CD4-positive, alpha-beta T cell treated with Interferon gamma for 1 hour (primary cell): Measurements from ENCODE around the gene LRRC7.
"Not testable (repeated sequence)": the region's sequence is repeated elsewhere in the genome, so short reads cannot be mapped to it uniquely, and the experiment has no call there.

Source experiments
- DNase-seq: peaks from one replicate; pipeline ENCODE4 v3.0.0-alpha.2; 2020

The LRRC7 gene

DNA sequence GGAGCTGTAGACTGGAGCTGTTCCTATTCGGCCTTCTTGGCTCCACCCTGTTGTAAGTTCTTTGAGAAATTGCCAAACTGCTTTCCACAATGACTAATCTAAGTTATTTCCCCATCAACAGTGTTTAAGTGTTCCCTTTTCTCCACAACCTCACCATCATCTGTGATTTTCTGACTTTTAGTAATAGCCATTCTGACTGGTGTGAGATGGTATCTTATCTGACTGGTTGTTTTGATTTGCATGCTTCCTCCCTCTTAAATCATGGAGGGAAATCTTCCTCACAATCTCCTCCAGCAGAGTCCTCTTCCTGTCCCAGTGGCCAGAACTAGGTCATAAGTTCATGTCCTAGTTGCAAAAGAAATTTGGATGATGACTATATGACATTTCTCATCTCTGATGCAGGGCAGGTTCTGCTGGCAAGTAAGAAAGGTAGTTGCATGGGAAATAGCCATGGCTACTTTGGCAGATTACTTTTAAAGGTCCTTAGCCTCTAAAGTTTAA, 343.6 kb downstream of the LRRC7 start:
- no peak for DNase-seq

DNA sequence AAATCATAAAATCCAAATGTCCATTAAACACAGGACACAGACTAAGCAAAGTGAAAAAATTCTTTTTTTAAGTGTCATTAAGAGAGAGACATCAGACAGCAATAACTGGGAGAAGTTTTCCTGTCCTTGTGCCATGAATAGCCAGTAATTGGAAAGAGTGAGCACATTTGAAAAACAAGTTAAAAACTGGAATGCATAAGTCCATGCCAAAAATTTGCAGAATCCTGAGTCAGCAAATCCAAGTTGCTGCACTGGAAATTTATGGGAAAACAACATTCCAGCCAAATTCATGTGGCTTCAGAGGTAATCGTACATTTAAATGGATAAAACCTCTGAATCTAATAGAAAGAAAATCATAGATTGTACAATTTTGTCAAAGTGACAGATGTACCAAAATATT, 346.3 kb downstream of the LRRC7 start:
- DNase-seq = no peak

DNA sequence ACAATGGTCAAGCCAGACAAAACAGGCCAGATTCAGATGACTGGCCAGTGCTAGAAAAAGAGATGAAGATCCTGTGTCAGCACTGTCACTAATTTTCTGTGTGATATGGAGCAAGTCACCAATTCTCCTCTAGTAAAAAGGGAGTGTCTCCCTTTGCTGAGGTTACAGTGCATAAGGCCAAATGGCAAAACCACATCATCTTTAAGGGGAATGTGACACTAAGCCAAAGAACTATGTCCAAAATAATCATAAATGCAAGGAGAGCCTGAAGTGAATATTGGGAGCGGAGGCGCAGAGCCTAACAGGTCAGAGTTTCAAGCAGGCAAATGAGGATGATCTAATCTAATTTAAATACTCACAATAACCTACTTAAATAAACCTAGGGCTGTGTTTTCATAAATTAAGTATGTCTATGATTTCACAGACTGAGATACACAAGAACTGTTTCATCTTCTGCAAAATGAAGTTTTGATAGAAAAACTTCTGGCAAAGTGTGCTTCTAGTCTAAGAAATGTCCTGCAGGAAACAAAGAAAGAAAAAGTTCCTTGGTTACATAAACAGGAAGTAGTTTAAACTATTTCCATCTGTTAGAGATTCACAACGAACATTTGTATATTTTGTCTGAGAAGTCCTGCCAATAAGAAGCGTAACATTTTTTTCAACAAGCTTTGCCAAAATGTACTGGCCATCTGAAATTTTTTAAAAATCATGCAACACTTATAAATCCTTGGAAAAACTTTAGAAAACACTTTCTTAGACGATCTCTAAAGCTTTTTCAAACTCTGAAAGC, 347.4 kb downstream of the LRRC7 start:
- no peak for DNase-seq

- DNase-seq = no peak
Measured at GRCh38 chr1:69919129-69919921, 351.6 kb downstream of the LRRC7 start.

GRCh38 chr1:69919922-69920273, 352.2 kb downstream of the LRRC7 start:
- no peak for DNase-seq

- DNase-seq = no peak
Measured at GRCh38 chr1:69920426-69920825, 352.7 kb downstream of the LRRC7 start.

GRCh38 chr1:69921486-69921885, 353.8 kb downstream of the LRRC7 start:
- DNase-seq = no peak

DNA sequence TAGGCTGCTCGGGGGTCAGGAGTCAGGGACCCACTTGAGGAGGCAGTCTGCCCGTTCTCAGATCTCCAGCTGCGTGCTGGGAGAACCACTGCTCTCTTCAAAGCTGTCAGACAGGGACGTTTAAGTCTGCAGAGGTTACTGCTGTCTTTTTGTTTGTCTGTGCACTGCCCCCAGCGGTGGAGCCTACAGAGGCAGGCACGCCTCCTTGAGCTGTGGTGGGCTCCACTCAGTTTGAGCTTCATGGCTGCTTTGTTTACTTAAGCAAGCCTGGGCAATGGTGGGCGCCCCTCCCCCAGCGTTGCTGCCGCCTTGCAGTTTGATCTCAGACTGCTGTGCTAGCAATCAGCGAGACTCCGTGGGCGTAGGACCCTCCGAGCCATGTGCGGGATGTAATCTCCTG, 360.5 kb downstream of the LRRC7 start:
- not testable (repeated sequence) for DNase-seq

DNA sequence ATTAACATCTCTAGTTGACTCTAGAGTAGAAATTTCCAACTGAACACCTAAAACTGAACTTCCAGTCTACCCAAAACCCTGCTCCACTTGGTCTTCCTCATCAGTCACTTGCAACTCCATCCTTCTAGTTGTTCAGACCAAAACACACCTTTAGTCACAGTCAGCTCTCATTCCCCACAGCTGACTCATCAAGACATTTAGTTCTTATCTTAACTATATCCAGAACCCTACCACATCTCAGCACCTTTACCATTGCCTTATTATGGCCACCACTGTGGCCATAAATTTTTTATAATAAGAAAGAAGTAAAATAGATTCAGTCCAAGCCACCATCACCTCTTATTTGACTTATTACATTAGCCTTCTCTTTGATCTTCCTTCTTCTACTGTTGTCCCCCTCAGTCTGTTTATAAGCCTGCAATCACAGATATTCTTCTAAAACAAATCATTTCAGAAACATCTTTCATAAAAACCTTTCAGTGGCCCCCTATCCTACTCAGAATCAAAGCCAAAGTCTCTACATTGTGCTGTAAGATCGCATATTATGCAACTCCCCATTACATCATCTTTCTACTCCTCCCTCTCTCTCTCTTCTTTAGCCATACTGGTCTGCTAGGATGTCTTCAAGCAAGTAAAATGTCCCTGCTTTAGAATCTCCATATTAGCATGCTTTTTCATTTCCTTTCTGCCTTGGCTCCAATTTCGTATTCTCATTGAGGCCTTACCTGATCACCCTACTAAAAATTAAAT, 361.8 kb downstream of the LRRC7 start:
- no peak for DNase-seq

DNA sequence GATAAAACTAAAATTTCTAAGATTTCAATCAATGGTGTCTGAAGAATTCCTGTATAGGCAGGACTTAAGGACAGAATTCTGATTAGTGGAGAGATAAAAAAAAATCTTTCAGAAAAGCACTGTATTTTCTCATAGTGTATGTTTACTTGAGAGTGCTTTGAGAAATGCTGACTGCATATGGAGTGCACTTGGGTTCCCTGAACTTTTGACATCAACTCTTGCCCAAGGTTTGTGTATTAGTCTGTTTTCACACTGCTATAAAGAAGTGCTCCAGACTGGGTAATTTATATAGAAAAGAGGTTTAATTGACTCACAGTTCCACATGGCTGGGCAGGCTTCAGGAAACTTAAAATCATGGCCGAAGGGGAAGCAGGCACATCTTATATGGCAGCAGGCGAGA, 362.7 kb downstream of the LRRC7 start:
- DNase-seq = no peak

DNA sequence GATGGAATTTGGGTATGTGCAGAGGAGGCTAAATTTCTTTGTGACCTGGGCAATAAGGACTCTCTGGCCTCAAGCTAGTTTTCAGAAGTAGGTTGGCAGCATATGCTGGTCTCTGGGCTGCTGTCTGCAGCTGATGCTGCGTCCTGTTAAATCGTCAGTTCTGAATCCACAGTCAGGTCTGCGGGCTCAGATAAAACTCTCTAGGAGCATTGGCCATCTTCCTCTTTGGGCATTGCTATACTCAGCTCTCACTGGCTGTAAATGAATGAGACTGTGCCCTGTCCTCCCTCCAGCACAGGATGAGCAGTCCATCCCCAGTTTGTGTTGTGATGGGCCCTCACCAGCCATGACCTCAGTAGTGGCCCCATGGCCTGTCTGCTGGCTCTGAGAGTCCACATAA, 365.0 kb downstream of the LRRC7 start:
- no peak for DNase-seq

DNA sequence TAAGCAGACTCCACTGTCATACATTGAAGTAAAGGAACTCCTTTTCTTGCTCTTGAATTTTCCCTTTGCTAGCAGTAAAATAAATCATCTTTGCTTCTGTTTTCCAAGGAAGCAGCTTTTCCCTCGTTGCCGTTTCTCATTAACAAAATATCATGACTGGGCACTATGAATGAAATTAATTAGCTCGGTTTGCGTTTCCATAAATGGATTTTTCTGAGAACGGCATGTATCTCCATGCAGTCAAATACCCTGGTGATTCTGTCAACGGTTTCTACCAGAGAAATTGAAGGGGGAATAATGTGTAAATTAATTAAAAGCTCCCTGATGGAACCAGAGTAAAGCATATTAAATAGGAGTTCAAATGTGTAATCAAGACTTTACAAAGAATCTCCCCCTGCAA, 372.5 kb downstream of the LRRC7 start:
- no peak for DNase-seq

GRCh38 chr1:69940816-69941215, 373.1 kb downstream of the LRRC7 start:
- DNase-seq = no peak

- no peak for DNase-seq
Measured at GRCh38 chr1:69943030-69943429, 375.3 kb downstream of the LRRC7 start.

DNA sequence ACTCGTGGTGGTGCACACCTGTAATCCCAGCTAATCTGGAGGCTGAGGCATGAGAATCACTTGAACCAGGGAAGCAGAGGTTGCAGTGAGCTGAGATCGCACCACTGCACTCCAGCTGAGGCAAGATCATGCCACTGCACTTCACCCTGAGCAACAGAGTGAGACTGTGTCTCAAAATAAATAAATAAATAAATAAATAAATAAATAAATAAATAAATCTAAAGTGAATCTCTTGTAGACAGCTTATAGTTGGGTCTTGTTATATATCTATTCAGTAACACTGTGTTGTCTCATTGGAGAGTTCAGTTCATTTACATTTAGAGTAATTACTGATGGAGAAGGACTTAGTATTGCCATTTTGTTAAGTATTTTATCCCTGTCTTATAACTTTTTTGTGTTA, 379.2 kb downstream of the LRRC7 start:
- no peak for DNase-seq

DNA sequence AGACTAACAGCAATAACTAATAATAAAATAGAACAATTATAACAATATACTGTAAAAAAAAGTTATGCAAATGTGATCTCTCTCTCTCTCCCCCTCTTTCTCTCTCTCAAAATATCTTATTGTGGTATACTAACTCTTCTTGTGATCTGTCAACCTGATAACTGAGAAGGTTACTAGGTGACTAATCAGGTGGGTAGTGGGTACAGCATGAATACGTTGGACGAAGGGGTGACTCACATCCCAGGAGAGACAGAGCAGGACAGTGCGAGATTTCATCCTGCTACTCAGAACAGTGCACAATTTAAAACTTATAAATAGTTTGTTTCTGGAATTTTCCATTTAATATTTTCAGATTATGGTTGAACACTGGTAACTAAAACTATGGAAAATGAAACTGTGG, 380.1 kb downstream of the LRRC7 start:
- no peak for DNase-seq

GRCh38 chr1:69952676-69953075, 385.0 kb downstream of the LRRC7 start:
- no peak for DNase-seq

- DNase-seq = not testable (repeated sequence)
Measured at GRCh38 chr1:69962452-69962851, 394.7 kb downstream of the LRRC7 start.

DNA sequence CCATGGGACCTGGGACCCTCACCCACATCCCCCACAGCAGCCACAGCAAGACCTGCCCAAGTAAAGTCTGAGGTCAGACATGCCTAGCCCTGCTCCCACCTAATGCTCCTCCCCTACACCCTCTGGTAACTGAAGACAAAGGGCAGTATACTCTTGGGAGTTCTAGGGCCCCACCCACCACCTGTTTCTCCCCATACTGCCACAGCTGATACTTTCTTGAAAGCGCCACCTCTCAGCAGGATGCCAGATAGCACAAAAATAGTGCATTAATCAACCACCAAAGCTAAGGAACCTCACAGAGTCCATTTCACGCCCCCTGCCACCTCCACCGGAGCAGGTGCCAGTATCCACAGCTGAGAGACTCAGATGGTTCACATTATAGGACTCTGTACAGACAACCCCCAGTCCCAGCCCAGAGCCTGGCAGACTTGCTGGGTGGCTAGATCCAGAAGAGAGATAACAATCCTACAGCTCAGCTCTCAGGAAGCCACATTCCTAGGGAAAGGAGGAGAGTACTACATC, 399.6 kb downstream of the LRRC7 start:
- no peak for DNase-seq

DNA sequence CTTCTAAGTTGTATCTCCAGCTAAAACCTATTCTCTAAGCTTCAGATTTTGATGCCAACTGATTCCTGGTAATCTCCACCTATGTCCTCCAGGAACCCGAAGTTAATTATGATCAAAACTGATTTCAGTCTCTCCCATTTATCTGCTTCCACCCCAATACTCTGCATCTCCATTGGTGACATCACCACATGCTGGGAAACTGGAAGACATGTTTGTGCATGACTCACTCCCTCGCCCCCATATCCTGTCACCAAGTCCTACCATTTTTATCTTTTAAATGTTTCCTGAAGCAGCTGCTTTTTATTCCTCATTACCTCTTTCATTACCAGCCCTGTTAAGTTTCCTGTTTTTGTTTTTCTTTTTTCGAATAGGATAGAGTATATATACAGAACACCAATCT, 409.2 kb downstream of the LRRC7 start:
- DNase-seq = no peak

- DNase-seq = no peak
Measured at GRCh38 chr1:69982992-69983391, 415.3 kb downstream of the LRRC7 start.

GRCh38 chr1:69985376-69985775, 417.7 kb downstream of the LRRC7 start:
- DNase-seq = no peak

- no peak for DNase-seq
Measured at GRCh38 chr1:69985901-69986439, 418.2 kb downstream of the LRRC7 start.
